HG03565 (cell line): Measurements from ENCODE around the gene NKX2-3.
A peak's percentile ranks its signal among the peaks of the same experiment; 100 is the strongest.

Source experiments
- ATAC-seq: cut with Tn5 transposase; IDR thresholded peaks from one replicate; pipeline ENCODE4 v1.9.1; 2021; ENCODE audit warnings: mild to moderate bottlenecking, moderate library complexity; ENCODE audit not compliant: unreplicated experiment

Gene NKX2-3

GRCh38 chr10:99532687-99533495 lies at the start of gene NKX2-3:
Gene NKX2-3 (plus strand): TSS chr10:99532942. CDS start chr10:99533132, 190 bp downstream.
- peak; percentile 49 for ATAC-seq

GRCh38 chr10:99484626-99485581 lies 47.8 kb upstream of the NKX2-3 start:
- ATAC-seq, result no peak

- ATAC-seq, result no peak
Measured at GRCh38 chr10:99487125-99487807, 45.5 kb upstream of the NKX2-3 start.

- ATAC-seq, result no peak
Measured at GRCh38 chr10:99489271-99489670, 43.5 kb upstream of the NKX2-3 start.

- no peak for ATAC-seq
Measured at GRCh38 chr10:99497343-99498025, 35.3 kb upstream of the NKX2-3 start.

- no peak for ATAC-seq
Measured at GRCh38 chr10:99506416-99506815, 26.3 kb upstream of the NKX2-3 start.

- no peak for ATAC-seq
Measured at GRCh38 chr10:99507265-99507664, 25.5 kb upstream of the NKX2-3 start.

GRCh38 chr10:99513061-99513460 lies 19.7 kb upstream of the NKX2-3 start:
- ATAC-seq, result no peak

- ATAC-seq, result no peak
Measured at GRCh38 chr10:99519690-99520039, 13.1 kb upstream of the NKX2-3 start.

GRCh38 chr10:99520040-99520846 lies 12.5 kb upstream of the NKX2-3 start:
- ATAC-seq, result no peak

- ATAC-seq, result no peak
Measured at GRCh38 chr10:99520847-99521764, 11.6 kb upstream of the NKX2-3 start.

GRCh38 chr10:99521765-99522469 lies 10.8 kb upstream of the NKX2-3 start:
- no peak for ATAC-seq

- ATAC-seq, result no peak
Measured at GRCh38 chr10:99522470-99523250, 10.1 kb upstream of the NKX2-3 start.

- ATAC-seq, result no peak
Measured at GRCh38 chr10:99523251-99523773, 9.4 kb upstream of the NKX2-3 start.

- no peak for ATAC-seq
Measured at GRCh38 chr10:99524050-99524666, 8.6 kb upstream of the NKX2-3 start.

- ATAC-seq, result no peak
Measured at GRCh38 chr10:99524736-99525380, 7.9 kb upstream of the NKX2-3 start.
